GM23338 (cell line): ENCODE data around the gene GNLY. TPM values are rescaled to one million over a fixed set of nuclear protein-coding genes. Genes with fewer than 3 reads are reported as not detected.

Experiments
- ATAC-seq: fragments of 200-7000 bp; cut with Tn5 transposase; 3 replicates; pipeline ENCODE4 v1.9.1; 2020
- DNase-seq: peaks from one replicate; pipeline ENCODE4 v3.0.0-alpha.2; 2015; ENCODE audit warnings: low spot score
- H2AFZ ChIP-seq: fragments of 200-600 bp; sonication (generic); 2 replicates; pipeline ENCODE4 v1.8.0; 2016; ENCODE audit warnings: antibody characterized with exemption, mild to moderate bottlenecking, moderate library complexity
- H3F3A ChIP-seq: fragments of 200-600 bp; sonication (generic); replicated peaks from 2 replicates; pipeline ENCODE4 v1.8.0; 2017; ENCODE audit warnings: antibody characterized with exemption, mixed run types, low read depth
- H3K27ac ChIP-seq: fragments of 200-600 bp; sonication (generic); 2 replicates; pipeline ENCODE4 v1.6.1; 2016; ENCODE audit warnings: low read depth
- H3K27me3 ChIP-seq: fragments of 200-600 bp; sonication (generic); 2 replicates; pipeline ENCODE4 v1.8.0; 2016; ENCODE audit warnings: mild to moderate bottlenecking, mixed run types, moderate library complexity; ENCODE audit not compliant: insufficient read depth
- H3K36me3 ChIP-seq: fragments of 200-600 bp; sonication (generic); 2 replicates; pipeline ENCODE4 v1.8.0; 2016; ENCODE audit warnings: mild to moderate bottlenecking; ENCODE audit not compliant: insufficient read depth
- H3K4me1 ChIP-seq: fragments of 200-600 bp; sonication (generic); 2 replicates; pipeline ENCODE4 v1.8.0; 2016; ENCODE audit warnings: mild to moderate bottlenecking, moderate library complexity; ENCODE audit not compliant: insufficient read depth
- H3K4me2 ChIP-seq: fragments of 200-600 bp; sonication (generic); 2 replicates; pipeline ENCODE4 v1.7.1; 2017; ENCODE audit warnings: mixed run types
- H3K4me3 ChIP-seq: fragments of 200-600 bp; sonication (generic); 2 replicates; pipeline ENCODE4 v1.6.1; 2016; ENCODE audit warnings: mixed run types
- H3K79me2 ChIP-seq: fragments of 200-600 bp; sonication (generic); replicated peaks from 2 replicates; pipeline ENCODE4 v1.8.0; 2017; ENCODE audit warnings: mild to moderate bottlenecking; ENCODE audit not compliant: insufficient read depth
- H3K9me2 ChIP-seq: fragments of 200-600 bp; sonication (generic); 2 replicates; pipeline ENCODE4 v1.8.0; 2017; ENCODE audit not compliant: insufficient read depth
- H4K20me1 ChIP-seq: fragments of 200-600 bp; sonication (generic); replicated peaks from 2 replicates; pipeline ENCODE4 v1.8.0; 2017; ENCODE audit warnings: mild to moderate bottlenecking; ENCODE audit not compliant: insufficient read depth
- H3K27ac Mint-ChIP-seq: 2 replicates; pipeline ENCODE4 v1.8.0; 2020; ENCODE audit warnings: inconsistent platforms, mild to moderate bottlenecking, moderate library complexity, mixed read lengths
- H3K27me3 Mint-ChIP-seq: 3 replicates; pipeline ENCODE4 v1.8.0; 2022; ENCODE audit warnings: low read depth, mild to moderate bottlenecking, moderate library complexity, mixed read lengths, inconsistent platforms; ENCODE audit not compliant: insufficient read depth, poor library complexity
- H3K36me3 Mint-ChIP-seq: 3 replicates; pipeline ENCODE4 v1.8.0; 2021; ENCODE audit warnings: low read depth, mild to moderate bottlenecking, inconsistent platforms, moderate library complexity, mixed read lengths
- H3K4me1 Mint-ChIP-seq: 3 replicates; pipeline ENCODE4 v1.8.0; 2020; ENCODE audit warnings: mild to moderate bottlenecking, inconsistent platforms, mixed read lengths
- H3K4me3 Mint-ChIP-seq: 3 replicates; pipeline ENCODE4 v1.8.0; 2021; ENCODE audit warnings: moderate library complexity, mild to moderate bottlenecking, inconsistent platforms, mixed read lengths
- H3K9me3 Mint-ChIP-seq: 3 replicates; pipeline ENCODE4 v1.8.0; 2020; ENCODE audit warnings: moderate library complexity, mild to moderate bottlenecking, inconsistent platforms, mixed read lengths
- CREB1 ChIP-seq: fragments of 250-450 bp; sonication (Bioruptor Pico); IDR thresholded peaks from 2 replicates; pipeline ENCODE4 v1.5.0; 2020; ENCODE audit warnings: low read depth, mild to moderate bottlenecking, moderate library complexity
- ETS1 ChIP-seq: IDR thresholded peaks from 2 replicates; pipeline ENCODE4 v1.6.1; 2016; ENCODE audit warnings: antibody characterized with exemption
- EZH2 ChIP-seq: fragments of 200-600 bp; sonication (generic); IDR thresholded peaks from one replicate; pipeline ENCODE4 v1.8.0; 2017; ENCODE audit warnings: antibody characterized with exemption, mild to moderate bottlenecking, low read depth; ENCODE audit not compliant: unreplicated experiment
- EZH2phosphoT487 ChIP-seq: fragments of 200-600 bp; sonication (generic); IDR thresholded peaks from one replicate; pipeline ENCODE4 v1.8.1; 2018; ENCODE audit warnings: antibody characterized with exemption; ENCODE audit not compliant: unreplicated experiment
- JUNB ChIP-seq: IDR thresholded peaks from one replicate; pipeline ENCODE4 v1.6.1; 2016; ENCODE audit warnings: antibody characterized with exemption; ENCODE audit not compliant: unreplicated experiment
- POLR2AphosphoS5 ChIP-seq: IDR thresholded peaks from 2 replicates; pipeline ENCODE4 v1.6.1; 2016; ENCODE audit warnings: antibody characterized with exemption, low read depth
- REST ChIP-seq: IDR thresholded peaks from one replicate; pipeline ENCODE4 v1.6.1; 2018; ENCODE audit warnings: antibody characterized with exemption; ENCODE audit not compliant: unreplicated experiment
- ZNF114 ChIP-seq: fragments of 250-450 bp; sonication (Bioruptor Pico); IDR thresholded peaks from 2 replicates; pipeline ENCODE4 v1.5.0; 2020; ENCODE audit warnings: mild to moderate bottlenecking, moderate library complexity
- ZNF331 ChIP-seq: fragments of 250-450 bp; sonication (Bioruptor Pico); IDR thresholded peaks from 2 replicates; pipeline ENCODE4 v1.5.0; 2020; ENCODE audit warnings: low read depth, mild to moderate bottlenecking, moderate library complexity
- ZNF462 ChIP-seq: fragments of 250-450 bp; sonication (Bioruptor Pico); IDR thresholded peaks from 2 replicates; pipeline ENCODE4 v1.5.0; 2020; ENCODE audit warnings: mild to moderate bottlenecking, moderate library complexity
- polyA plus RNA-seq: library from polyadenylated mRNA; unstranded; fragments of >200 nt; fragmentation: Nextera tagmentation; extraction: Ambion mirVana; gene quantifications from 2 replicates; pipeline ENCODE4 v1.2.1, GENCODE V29; 2016
- total RNA-seq: library from RNA; depleted of rRNA; stranded (reverse); fragments of >200 nt; shearing (Covaris generic); gene quantifications from 2 replicates; pipeline ENCODE4 v1.2.3, GENCODE V29; 2014

The GNLY gene
- total and polyA plus RNA-seq, 2 experiments from 2014 or later: not detected

- TF ChIP-seq REST (no peak), ZNF331 (no peak), CREB1 (CRISPR knock-in tag) (no peak), EZH2phosphoT487 (no peak), EZH2 (no peak), ETS1 (no peak), POLR2AphosphoS5 (no peak)
These were observed 43.1 kb upstream of the GNLY start (continued) for GRCh38 chr2:85651097-85651496.

GRCh38 chr2:85652056-85652455, 42.1 kb upstream of the GNLY start:
- Histone ChIP-seq H3F3A (0 out of 2 replicates have a peak, but pooled peaks cover 1% of the 10 kb centered on the region), H3K36me3 (peaks cover 37% of the 10 kb centered on the region), H3K27me3 (no peaks in the 10 kb centered on the region), H3K9me2 (no peaks in the 10 kb centered on the region), H2AFZ (no peak overlapping the region), H4K20me1 (peaks cover 5% of the 10 kb centered on the region), H3K4me2 (no peak overlapping the region), H3K79me2 (no peaks in the 10 kb centered on the region), H3K4me1 (peaks cover 7% of the 10 kb centered on the region; the same call in 1 of the 2 replicates), H3K27ac (no peak overlapping the region), H3K4me3 (no peak overlapping the region)
- Mint-ChIP-seq H3K27me3 (peaks cover 3% of the 10 kb centered on the region), H3K4me3 (no peak overlapping the region), H3K9me3 (no peaks in the 10 kb centered on the region), H3K27ac (no peak overlapping the region), H3K4me1 (peaks cover 4% of the 10 kb centered on the region; the same call in 2 of the 3 replicates), H3K36me3 (peaks cover 56% of the 10 kb centered on the region)
- DNase-seq (no peak), ATAC-seq (no peak)
- TF ChIP-seq EZH2phosphoT487: no peak
- TF ChIP-seq POLR2AphosphoS5: no peak
- TF ChIP-seq JUNB: no peak

- peak overlapping the region; percentile 15; the same call in 1 of the 2 replicates for H3K27ac ChIP-seq
- peak overlapping the region; percentile 70 for H3K27ac Mint-ChIP-seq
- peaks cover 1% of the 10 kb centered on the region for H3K27me3 Mint-ChIP-seq
- H3K36me3 Mint-ChIP-seq: peaks cover 43% of the 10 kb centered on the region
- DNase-seq (no peak), ATAC-seq (0 out of 3 replicates have a peak, but pooled peaks have one; percentile 24)
- H2AFZ ChIP-seq: no peak overlapping the region
- peaks cover 5% of the 10 kb centered on the region; the same call in 1 of the 2 replicates for H4K20me1 ChIP-seq
- H3K4me1 ChIP-seq: peaks cover 7% of the 10 kb centered on the region; the same call in 1 of the 2 replicates
- H3K27me3 ChIP-seq: no peaks in the 10 kb centered on the region
- no peaks in the 10 kb centered on the region for H3K9me3 Mint-ChIP-seq
- no peaks in the 10 kb centered on the region for H3K9me2 ChIP-seq
- H3K4me3 Mint-ChIP-seq: no peak overlapping the region
- H3K4me2 ChIP-seq: no peak overlapping the region
- peaks cover 4% of the 10 kb centered on the region; the same call in 2 of the 3 replicates for H3K4me1 Mint-ChIP-seq
- no peaks in the 10 kb centered on the region for H3K79me2 ChIP-seq
- H3K36me3 ChIP-seq: peaks cover 22% of the 10 kb centered on the region
- H3F3A ChIP-seq: no peaks in the 10 kb centered on the region
- no peak overlapping the region for H3K4me3 ChIP-seq
- TF ChIP-seq ZNF462 (no peak), ZNF114 (CRISPR knock-in tag) (no peak), JUNB (no peak)
These were observed 40.2 kb upstream of the GNLY start for GRCh38 chr2:85653996-85654395.
